Retina (tissue), 1 donor: ENCODE measurements around the gene PKP4.

Experiments used
- DNase-seq: peaks from one replicate; pipeline ENCODE4 v3.0.0-alpha.2; 2016

The PKP4 gene

DNA sequence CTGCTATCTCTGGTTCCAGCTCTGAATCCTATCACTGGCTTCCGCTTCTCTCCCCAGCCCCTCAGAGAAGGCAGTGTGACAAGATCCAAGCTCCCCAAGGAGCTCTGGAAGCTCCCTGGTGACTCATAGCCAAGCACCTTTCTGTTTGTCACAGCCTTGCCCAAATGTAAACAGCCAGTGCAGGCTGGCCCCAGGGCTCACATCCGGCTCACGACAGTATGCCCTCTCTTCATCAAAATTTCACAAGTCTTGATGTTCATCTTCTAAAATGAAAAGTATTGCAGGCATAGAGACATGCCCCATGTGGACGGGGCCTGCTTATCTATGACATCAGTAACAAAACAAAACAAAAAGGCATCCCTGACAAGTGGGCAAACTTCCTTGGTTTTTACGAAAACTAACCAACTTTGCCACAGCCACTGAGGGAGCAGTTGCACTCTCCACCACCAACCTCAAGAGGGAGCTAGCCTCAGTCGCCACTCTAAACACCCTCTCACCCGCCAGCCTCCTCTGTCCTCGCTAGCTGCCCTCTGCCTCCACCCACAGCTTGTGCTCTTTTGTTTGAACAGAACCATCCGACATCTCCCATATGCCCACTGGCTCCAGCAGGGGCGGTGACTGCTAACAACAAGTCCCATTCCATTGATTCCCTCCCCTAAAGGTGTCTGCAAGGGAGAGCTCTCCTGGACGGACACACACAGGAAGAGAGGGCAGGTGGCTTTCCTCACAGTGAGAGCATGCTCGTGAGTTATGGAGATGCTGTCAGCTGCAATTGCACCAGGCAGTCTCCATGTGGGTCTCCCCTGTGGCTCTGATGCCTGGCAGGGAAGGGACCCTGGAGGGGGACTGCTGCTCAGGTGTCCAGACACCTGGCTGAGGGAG lies 267.4 kb downstream of the PKP4 start:
- DNase-seq: no peak

DNA sequence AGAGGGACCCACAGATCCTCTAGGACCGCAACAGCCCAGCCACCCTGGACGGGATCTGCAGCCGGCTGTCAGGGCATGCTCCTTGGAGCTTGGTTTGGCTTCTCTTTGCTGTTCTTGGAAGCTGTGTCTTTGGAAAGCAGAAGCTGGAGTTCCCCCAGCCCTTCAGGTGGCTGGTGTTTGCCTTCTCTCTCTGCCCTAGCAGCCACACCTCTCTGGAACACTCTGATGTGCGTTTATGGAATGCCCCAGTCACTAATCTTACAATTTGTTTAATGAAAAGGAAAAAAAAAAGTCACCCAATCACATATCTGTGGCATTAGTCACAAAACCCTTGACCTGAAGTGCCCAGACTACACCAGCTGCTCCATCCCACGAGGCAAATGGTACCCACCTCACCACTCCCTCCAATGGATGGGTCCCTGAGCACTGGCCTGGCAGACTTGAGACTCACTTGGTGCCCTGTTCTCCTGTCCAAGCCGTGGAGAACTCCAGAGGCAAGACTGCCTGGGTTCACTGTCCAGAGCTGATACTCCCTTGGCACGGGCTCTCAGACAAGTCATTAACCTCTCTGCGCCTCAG lies 268.1 kb downstream of the PKP4 start:
- no peak for DNase-seq

DNA sequence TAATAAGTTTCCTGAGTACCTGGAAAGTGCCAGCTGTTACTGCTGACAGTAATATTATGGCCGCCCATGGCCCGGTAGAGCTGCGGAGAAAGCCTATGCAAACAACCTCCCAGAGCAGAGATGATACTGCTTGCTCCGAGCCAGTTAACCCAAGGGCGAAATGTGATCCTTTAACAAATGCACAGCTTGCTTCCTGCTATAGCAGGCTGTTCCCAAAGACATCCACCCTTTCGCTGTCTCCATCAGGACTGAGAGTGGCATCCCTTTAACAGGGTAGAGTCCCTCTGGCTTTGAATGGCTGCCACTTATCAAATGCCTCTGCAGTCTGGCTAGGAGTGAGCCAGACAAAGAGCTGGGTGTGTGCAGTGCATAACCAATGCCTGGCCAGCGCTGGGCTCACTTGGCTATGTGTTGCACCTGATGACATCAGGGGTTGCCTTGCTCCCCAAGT lies 268.7 kb downstream of the PKP4 start:
- no peak for DNase-seq

DNA sequence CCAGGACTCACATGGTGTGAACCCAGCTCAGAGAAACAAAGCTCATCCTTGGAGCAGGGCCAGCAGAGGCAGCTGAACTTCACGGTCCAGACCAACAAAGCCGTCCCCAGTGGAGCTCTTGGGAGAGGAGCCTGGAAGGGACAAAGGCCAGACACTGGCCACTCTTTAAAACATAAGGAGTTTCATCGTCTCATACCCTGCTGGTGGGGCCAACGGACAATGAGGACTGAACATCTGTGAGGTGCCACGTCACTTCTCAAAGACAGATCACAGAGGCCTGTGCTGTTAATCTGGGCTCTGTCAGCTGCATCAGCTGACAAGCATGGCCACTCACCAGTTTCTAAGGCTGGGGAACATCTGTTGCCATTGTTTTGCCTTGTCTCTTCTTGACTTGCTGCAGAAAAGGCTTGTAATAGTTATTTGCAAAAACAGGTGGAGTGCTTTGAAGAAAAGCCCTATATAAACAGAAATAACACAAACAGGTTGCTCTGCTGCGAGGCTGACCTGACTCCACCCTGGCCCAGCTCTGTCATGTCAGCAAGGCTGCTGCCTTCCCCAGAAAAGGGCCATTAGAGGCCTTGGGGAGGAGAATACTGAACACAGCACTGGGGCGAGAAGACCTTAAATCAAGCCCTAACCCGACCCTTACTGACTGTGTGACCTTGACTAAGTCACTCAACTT lies 270.3 kb downstream of the PKP4 start:
- DNase-seq: no peak

DNA sequence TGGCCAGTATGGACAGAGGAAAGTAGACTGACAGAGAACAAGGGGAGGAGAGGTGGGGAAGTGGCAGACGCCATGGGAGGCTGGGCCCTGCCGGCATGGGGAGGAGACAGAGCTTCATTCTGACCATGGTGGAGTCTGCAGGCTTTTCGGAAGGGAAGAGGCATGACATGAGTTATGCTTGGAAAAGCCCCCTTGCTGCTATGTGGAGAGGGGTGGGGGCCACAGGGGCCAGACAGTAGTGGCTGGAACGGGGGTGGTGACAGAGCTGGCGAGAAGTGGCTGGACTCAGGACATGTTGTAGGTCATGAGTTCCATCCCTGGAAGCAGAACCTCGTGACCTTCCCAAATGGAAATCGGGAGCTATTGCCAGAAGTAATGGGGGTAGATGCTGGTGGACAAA lies 271.7 kb downstream of the PKP4 start:
- no peak for DNase-seq

DNA sequence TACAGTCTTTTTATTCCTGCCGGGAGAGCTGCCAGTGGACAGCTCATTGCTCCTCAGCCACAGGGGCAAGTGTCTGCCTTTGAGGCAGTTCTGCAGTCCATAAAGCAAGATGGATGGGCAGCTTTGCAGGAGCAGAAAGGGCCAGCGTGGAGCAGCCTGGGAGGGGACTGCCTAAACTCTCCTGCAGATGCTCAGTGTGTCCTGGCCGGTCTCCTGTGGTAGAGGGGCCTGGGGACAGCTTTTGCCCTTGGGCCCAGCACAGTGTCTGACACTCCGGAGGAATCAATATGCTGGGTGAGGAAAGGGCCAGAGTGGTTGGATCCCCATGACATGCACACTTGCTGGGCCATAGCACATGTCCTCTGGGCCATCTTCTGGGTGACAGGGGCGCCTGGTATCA lies 272.7 kb downstream of the PKP4 start:
- no peak for DNase-seq

DNA sequence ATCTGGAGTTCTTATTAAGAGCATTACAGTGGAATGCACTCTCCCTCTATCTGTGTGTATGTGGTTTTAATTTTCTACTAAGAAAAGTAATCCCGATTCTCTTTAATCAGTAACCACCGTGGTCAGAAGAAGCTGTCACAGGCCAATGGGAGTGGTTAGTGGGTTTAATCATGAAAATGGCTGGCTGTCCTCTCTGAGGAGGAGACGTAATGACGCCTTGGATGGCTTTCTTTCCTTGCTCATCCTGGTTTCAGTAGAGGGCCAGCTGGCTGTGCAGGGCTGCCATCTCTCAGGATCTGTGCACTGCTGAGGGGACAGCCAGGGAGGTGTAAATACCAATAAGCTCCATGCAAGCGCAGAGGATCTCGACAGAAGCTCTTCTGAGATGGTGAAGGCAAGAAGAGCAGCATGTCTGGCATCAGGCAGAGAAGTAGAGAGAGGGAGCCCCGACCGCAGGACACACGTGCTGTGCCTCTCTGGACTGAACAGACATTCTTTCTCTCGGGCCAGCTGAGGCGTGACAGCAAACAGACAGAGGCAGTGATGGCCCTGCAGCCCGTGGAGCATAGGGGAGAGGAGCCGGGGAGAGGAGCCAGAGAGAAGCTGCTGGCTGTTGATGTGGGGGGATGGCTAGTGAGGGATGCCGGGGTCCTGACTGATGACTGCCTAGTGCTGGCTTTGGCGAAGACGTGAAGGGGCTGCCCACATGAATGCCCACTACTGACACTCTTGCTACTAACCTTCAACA lies 273.3 kb downstream of the PKP4 start:
- no peak for DNase-seq

DNA sequence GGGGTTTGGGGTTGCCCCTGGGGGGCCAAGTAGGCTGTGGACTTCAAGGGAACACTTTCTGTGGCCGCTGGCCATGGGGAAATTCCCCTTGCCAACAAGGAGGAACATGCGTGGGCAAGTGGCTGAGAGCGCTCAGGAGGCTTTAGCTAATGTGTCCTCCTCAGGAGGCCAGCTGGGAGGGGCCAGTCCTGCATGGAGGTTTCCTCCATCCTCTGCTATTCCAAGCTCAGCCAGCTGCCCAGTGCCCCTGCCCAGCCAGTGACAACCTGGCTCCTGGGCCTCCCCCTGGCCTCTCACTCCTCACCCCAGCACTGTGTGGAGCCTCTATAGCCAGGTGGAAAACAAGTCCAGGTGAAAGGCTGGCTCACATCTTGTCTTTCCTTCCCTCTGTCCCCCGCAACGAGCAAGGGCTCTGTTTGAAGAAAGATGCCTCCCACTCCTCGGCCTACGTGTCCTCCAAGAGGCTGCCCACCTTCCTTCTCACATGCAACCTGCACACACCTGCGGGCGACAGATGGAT lies 273.9 kb downstream of the PKP4 start:
- no peak for DNase-seq

DNA sequence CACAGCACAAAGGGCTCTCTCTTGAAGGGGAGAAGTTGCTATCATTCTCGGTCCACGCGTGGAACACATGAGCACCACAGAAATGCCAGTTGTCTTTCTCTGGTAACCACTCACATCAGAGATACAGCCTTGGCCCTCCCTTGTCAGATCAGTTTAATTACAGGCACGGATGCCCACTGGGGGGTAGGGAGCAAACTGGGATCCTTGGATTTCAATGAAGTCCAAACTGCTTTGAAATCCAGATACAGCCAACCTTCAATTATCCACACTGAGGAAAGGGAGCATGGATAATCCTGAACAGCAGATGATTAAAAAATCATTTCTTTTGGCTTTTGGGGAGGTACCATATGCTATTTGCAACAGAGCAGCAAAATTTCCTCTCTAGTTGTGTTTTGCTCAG lies 274.6 kb downstream of the PKP4 start:
- no peak for DNase-seq
